ENCODE measurements around the gene PIK3R5. TPM values are rescaled to one million over a fixed set of nuclear protein-coding genes. Genes with fewer than 3 reads are reported as not detected.

Gene PIK3R5
- total RNA-seq, 1 experiment from 2014 or later, result not detected

GRCh38 chr17:8924595-8924994, 40.9 kb downstream of the PIK3R5 start:
- no peak for DNase-seq (ENCODE audit: low read depth)

DNA sequence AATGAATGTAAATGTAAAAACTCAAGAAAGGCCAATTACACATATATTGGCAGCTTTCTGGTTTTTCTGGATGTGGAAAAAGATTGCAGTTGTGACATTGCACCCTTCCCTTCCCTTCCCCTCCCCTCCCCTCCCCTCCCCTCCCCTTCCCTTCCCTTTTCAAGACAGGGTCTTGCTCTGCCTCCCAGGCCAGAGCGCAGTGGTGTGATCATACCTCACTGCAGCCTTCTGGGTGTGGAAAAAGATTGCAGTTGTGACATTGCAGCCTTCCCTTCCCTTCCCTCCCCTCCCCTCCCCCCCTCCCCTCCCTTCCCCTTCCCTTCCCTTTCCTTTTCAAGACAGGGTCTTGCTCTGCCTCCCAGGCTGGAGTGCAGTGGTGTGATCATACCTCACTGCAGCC, 41.7 kb downstream of the PIK3R5 start:
- DNase-seq (ENCODE audit: low read depth), result no peak

GRCh38 chr17:8922928-8923327, 42.6 kb downstream of the PIK3R5 start:
- DNase-seq (ENCODE audit: low read depth), result no peak

DNA sequence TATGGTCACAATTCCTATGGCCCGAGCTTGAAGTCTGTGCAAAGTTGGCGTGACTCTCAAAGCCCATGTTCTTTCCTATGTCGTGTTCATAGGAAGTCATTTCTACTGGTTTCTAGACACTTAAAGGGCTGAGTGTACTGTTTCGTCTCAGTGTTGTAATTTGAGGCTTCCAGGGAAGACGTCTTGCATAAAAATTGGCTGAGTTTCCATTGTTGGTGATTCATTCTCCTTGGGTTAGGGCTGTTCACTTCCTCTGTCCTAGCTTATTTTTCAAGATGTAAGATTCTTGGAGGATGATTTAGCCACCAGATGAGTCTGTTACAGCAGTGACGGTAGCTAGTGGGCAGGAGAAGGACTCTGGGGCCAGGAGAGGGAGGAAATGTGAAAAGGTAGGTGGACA, 43.1 kb downstream of the PIK3R5 start:
- peak; percentile 83 for DNase-seq (ENCODE audit: low read depth)

- no peak for DNase-seq (ENCODE audit: low read depth)
Measured at GRCh38 chr17:8921147-8921546, 44.4 kb downstream of the PIK3R5 start.

DNA sequence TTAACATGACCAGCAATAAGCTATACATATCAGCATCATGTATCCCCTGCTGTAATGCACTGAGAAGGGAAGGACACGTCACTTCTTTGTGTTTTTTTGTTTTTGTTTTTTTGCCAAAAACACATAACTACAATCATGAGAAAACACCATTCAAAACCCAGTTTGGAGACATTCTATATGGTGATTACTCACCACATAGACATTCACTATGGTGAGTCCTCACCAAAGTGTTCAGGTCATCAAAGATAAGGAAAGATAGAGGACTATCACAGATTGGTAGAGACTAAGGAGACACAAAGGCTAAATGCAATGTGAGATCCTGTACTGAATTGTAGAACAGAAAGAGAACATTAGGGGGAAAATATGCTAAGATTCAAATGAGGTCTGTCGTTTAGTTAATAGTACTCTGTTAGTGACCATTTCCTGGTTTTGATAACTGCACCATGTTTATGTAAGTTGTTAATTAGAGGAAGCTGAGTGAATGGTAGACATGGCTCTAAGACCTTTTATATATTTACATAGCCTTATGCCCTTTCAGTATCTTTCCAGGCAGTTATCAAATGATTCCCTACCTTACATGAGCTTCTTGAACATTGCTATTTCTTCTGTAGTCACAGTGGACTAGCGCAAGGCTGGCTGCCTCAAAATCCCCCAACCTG, 46.6 kb downstream of the PIK3R5 start:
- DNase-seq (ENCODE audit: low read depth), result peak; percentile 40

- DNase-seq (ENCODE audit: low read depth), result no peak
Measured at GRCh38 chr17:8916466-8916865, 49.0 kb downstream of the PIK3R5 start.

DNA sequence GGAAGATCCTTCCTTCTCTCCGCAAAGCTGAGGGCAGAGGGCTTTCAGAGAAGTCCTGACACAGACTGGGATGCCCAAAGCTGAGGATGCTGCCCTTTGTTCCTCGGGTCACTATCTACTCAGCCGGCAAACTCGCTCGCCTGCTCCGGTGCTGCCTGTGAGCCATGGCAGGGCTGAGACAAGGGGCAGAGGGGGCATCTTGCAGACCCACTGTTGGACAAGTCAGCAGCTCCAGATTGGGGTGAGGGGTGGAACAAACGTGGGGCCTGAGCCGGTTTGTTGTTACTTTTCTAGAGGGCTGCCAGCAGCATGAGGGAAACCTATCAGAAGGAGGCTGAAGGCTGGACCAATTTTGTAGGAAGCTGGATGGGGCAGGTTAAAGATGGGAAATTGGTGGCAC, 51.0 kb downstream of the PIK3R5 start:
- DNase-seq (ENCODE audit: low read depth), result no peak

GRCh38 chr17:8913879-8914278, 51.6 kb downstream of the PIK3R5 start:
- DNase-seq (ENCODE audit: low read depth), result no peak

DNA sequence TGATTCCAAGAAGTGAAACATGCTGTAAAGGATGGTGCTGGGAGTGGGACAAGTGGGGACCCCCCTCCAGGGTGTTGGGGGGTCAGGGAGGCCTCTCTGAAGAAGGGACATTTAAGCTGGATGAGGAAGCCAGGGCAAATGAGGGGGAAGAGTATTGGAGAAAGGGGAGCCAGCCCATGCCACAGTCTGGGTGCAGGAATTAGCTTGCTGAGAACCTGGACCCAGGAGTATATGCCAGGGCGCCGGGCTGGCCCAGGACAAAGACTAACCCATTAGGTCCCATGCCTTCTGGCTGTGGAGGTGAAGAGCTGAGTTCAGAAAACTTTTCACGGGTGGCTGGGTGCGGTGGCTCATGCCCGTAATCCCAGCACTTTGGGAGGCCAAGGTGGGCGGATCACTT, 52.4 kb downstream of the PIK3R5 start:
- DNase-seq (ENCODE audit: low read depth), result no peak

GRCh38 chr17:8912084-8912981, 53.2 kb downstream of the PIK3R5 start:
- no peak for DNase-seq (ENCODE audit: low read depth)

GRCh38 chr17:8910969-8911604, 54.4 kb downstream of the PIK3R5 start:
- DNase-seq (ENCODE audit: low read depth), result no peak

- DNase-seq (ENCODE audit: low read depth), result no peak
Measured at GRCh38 chr17:8909586-8910270, 55.8 kb downstream of the PIK3R5 start.

GRCh38 chr17:8905331-8905730, 60.2 kb downstream of the PIK3R5 start:
- no peak for DNase-seq (ENCODE audit: low read depth)

DNA sequence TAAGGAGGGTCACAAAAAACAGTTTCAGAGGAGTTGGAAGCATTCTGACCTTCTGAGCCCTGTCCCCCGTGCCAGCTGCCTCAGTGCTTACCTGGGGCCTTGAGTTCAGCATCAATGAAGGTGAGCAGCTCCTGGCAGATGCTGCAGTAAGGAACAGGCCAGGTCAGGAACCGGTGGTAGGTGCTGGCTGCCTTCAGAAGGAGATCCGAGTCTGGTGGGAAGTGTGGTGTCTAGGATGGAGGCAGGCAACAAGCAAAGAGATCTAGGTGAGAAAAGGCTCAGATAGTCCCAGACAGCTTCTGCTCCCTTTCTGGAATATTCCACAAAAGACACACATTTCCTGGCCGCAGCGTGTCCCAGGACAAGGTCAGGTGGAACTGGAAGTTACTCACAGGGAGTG, 60.8 kb downstream of the PIK3R5 start:
- DNase-seq (ENCODE audit: low read depth), result no peak

DNA sequence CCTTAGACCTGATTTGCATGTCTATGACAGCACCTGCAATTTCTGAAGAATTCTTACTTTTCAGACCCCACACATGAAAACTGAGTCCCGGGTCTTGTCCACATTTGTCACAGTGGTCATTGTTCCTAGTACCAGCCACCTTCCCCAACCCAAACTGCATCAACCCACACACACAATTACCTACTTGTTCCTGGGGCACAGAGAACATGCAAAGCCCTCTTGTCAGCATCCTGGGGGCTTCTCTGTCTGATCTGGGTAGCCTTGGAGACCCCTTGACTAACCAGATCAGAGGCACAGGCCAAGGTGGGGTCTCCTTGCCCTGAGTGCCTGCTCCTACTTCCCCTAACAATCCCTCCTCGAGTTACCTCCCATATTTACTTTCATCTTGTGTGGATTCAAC, 61.3 kb downstream of the PIK3R5 start:
- no peak for DNase-seq (ENCODE audit: low read depth)

DNA sequence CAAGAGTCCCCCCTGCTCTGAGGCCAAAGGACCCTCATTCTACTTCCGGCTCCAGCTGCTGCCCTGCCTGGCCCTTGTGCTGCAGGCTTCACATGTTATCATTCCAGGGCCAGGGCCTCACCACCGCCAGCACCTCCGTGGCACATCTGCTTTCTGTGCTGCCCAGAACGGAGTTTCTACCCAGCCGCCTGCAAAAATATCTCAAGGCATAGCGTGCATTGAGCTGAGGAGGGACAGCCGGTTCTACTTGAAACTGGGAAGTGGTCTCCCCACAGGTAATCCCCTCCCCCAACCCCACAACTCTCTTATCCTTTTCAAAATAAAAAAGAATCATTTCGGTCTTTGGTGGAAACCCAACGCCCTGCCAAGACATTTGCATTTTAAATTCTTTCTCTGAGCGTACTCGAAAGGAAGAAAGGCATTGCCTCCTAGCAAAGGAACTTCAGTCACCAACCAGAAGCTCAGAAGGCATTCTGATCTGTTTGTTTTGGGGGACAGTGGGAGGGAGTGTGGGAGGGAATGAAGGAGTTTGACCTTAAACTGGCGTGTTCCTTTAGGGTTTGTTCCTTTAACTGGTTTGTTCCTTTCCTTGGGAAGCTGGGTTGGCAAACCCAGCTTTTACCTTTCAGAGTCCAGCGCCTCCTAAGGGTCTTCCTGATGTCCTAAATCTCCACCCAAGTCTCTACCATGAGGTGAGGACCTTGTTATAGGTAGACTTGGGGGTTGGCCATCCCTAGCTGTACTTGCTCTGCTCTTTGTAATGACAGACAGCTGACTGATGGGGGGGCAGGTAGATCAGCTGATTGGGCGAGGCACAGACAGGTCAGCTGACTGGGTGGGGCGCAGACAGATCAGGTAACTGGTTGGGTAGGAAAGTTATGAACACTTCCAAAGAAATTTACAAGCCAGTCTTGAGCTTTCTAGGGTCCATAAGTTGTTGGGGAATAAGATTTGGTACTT, 64.6 kb downstream of the PIK3R5 start:
- no peak for DNase-seq (ENCODE audit: low read depth)

DNA sequence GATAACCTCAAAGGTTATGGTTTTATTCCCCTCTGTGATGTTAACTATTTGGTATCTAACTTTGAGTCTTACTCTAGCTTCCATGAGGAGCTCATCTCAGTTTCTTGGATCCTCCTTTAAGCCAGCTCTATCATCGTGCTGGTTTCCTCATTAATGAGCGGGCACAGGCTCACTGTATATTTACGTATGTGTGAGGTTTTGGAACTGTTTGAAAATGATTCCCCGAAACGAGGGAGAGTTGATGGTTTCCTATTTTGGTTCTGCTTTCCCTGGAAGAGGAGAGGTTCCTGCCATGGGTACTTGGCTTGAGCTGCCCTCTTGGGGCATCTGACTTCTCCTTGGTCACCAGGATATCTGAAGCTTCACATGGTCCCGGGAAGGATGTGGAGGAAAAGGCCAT, 65.3 kb downstream of the PIK3R5 start:
- DNase-seq (ENCODE audit: low read depth), result no peak

DNA sequence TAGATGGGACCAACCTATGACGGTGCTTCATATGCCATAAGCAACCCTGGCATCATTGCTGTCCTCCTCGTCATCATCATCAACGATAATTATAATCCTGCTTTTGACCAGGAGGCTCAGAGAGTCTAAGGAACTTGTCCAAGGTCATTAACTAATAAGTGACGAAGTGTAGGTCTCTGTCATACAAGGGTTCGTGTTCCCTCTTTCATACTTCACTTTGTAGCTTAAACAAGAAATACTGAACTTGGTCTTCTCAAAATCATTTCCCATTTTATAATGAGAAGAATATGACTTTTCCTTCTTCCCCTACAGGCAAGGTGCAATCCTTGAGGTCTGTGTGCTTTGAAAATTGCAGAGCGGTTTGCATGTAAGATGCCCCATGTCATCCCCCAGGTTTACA, 66.9 kb downstream of the PIK3R5 start:
- no peak for DNase-seq (ENCODE audit: low read depth)

- DNase-seq (ENCODE audit: low read depth), result no peak
Measured at GRCh38 chr17:8898126-8898525, 67.4 kb downstream of the PIK3R5 start.
